HG03060 (cell line): ENCODE measurements around the gene SLC24A3.

Experiments used
- ATAC-seq: cut with Tn5 transposase; IDR thresholded peaks from one replicate; pipeline ENCODE4 v1.9.1; 2021; ENCODE audit warnings: low read depth, moderate number of reproducible peaks; ENCODE audit not compliant: unreplicated experiment

Gene SLC24A3

DNA sequence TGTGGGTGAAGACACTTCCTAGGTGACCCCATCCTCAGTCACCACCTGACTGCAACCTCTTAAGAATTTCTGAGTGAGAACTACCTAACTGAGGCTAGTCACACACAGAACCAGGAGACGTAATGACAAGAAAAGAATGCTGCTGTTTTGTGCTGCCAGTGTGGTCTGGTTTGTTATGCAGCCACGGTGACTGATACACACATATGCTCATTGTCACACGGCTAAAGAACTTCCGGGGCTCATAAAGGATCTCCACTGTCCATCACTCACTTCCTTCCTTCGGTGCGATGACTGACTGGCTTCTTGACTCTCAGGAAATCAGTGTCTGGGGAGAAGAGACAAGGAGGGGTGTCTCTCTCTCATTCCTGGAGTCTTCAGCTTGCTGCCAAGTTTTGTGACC lies 88.0 kb downstream of the SLC24A3 start:
- ATAC-seq = no peak

DNA sequence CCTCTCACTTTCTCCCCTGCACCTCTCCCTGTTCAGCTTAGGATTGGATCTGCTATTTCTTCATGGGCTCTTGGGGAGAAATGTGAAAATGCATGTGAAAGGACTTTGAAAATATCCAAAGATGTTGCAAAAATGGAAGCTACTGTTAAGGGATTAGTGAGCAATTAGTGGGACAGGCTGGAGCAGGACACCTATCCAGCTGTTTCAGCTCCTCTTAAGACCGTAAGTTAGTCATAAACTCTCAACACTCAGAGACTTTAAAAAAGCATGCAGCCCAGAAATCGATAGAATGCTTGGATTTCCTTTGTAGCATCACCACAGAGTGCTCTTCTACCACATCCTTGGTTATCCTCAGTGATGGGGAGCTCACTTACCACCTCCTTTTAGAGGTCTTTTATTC lies 88.7 kb downstream of the SLC24A3 start:
- no peak for ATAC-seq

DNA sequence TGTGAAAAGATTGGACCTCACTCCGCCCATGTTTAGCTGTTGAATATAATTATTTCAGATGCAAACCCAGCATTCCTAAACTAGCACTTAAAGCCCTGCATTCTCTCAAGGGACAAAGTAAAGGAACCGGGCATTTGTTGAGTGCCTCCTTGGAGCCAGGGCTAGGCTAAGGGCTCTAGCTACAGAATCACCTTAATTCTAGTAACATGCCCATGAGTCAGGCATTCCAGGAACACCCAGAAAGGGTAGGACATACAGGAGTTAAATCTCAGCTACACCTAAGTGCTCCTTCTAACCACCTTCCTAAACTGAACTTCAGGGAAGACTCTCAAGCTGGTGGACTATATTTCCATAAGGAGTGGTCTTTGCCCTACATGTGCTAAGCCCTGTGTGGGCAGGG lies 89.4 kb downstream of the SLC24A3 start:
- ATAC-seq = no peak

DNA sequence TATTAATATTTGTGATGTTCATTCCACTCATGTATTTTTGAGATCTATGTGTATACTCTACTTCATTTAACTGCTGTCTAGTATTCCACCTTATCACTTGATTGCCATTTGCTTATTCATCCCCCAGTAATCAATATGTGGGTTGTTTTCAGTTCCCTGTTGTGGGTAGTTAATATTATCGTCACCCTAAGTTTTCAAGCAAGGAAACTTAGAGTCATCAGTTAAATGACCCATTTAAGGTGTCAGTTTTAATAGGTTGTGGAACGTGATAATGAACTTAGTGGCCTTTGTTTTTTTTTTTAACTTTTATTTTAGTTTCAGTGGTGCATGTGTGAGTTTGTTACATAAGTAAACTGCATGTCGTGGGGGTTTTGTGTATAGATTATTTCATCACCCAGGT lies 90.3 kb downstream of the SLC24A3 start:
- no peak for ATAC-seq

DNA sequence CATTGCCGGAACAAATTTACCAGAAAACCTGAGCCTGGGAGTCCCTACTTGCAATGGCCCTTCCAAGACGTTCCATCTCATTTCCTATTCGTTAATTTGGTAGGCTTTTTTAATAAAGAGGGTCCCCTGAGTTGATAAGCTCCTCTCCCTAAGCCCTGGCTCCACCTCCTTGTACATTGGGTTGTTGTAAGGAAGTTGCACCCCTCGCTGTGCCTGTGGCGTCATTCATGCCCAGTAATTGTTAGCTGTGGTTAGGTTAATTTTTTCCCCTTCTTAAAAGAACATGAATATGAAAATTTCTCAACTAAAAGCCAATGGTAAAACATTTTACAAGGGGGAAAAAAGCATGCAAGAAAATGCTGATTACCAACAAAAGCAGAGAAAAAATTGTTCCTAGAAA lies 91.9 kb downstream of the SLC24A3 start:
- ATAC-seq = no peak

DNA sequence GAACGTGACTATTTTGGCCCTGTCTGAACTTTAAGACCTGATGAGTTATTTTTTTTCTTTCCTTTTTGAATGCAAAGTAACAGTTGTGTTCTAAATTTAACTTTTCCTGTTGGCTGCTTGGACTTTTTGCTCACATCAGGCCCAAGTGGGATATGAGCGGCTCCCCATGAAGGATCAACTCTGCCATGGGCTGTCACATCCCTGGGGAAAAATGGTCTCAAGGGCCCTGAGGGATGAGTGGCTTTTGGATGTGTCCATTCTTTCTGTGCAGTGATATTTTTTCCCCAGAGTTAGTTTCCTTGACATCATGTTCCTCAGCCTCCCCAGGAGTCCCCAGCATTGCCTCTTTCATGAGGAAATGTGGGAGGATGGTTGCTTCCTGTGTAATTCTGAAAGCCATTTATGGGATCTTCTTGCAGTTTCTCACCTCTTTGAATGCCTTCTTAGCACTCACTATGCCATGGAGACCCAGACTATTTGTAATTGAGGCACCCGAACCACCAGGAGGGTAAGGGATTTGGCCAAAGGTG lies 92.5 kb downstream of the SLC24A3 start:
- no peak for ATAC-seq

DNA sequence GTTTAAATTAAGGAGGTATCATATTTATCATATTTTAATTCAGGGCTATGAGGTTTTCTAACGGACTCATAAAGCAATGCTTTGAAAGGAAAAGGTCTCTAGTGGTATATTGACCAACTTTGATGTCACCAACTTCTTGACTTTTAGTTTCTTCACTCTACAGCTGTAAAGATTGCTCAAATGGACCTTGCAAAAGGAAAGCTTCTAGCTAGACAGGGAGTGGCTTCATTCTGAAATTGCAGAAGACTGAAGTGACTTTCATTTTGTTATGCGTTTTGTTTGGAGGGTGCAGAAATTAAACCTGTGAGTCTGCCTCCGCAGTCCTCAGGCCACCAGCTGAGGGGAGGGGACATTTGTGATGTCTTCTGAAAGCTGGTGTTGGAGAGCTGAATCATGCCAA lies 95.7 kb downstream of the SLC24A3 start:
- no peak for ATAC-seq

DNA sequence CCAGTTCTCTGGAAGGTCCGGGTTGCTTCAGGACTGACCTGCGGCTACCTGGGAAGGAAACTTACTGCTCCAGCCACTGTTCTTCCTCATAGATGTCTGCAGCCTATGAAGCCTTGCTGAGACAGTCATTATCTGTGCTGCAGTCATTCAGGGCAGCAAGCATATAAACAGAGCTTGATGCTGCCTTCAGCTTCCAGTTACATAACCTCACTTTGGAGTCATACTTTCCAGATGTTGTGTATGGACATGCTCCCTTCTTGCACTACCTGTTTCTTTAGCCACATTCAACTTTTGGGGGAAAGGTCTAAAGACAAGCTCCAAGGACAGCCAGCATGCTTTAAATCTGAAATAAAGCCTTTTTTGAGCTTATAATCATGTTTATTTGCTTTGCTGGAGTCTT lies 98.1 kb downstream of the SLC24A3 start:
- no peak for ATAC-seq

DNA sequence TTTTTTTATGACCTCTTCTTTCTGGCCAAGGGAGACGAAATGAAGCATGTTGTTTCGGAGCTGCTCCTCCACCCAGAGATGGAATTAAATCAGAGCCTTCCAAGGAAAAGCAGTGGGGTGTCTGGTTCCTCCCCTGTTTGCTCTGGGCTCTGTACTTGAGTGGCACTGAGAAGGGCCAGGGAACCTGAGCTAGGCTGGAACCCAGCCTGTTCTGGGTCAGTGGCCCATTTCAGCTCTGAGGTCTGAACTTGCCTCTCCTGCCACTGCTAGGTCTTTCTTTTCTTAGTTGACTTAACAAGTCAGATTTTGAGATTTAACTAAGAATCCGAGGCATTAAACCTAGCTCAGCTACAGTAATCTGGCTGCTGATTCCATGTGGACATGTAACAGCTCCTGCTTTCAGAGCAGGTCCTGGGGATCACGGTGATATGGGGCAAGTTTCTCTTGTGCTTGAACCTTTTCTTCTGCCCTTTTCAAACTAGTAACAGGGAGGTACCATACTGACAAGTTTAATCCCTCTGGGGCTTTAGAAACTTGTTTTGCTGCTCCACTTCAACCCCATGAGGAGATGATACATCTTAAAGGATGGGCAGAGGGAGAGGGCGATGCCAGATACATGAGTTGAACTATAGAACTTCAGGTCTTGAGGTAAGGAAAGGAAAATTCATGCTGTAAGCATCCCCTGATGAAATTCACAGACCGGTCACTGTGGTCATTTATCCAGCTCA lies 101.1 kb downstream of the SLC24A3 start:
- ATAC-seq = no peak

DNA sequence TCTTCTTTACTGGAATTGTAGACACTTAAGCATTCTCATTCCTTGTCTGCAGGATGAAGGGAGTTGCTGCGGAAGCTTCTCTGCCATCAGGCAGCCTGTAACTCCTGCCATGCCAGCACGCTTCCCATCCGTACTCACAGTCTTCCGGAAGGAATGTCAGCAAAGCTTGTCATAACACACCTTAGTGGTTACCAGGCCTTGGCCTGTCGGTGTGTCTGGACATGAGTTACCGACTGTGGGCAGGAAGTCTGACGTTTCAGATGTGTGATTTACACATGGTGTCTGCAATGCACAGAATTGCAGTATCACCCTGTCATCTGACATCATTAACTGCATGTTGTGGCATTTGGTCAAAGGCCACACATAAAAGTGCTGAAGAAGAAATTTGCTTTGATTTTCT lies 102.2 kb downstream of the SLC24A3 start:
- ATAC-seq = no peak

DNA sequence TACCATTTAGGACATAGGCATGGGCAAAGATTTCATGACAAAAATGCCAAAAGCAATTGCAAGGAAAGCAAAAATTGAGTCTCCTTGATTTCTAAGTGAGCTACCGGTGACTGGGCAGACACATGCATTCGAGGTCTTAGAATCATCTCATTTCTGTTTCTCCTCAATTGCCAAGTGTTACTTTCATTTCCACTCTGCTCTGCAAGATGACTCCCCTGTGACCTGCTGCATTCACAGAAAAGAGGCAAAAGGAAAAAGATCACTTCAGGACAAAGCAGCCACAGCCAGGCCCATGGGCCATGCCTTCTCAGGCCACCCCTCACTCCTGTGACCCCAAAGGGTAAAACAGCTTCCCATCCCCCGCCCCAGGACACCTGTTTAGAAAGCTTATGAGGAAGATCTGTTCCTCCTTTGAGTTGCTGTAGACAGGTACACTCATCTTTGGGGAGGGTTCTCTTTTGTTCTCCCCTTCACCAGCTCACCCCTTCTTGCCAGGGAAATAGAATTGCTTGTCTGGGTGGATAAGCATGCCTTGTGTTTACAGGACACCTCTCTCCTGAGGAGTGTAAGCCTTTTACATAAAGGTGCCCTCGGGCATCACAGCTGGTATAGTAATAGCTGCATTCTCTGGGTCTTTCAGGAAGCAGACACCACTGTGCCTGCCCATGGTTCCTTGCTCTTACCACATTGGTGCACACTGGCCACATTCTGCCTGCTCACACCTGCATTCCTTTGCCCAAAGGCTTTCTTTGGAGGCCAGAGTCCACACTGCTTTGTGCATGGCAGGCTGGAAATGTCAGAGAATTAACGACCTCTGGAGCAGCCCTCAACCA lies 105.0 kb downstream of the SLC24A3 start:
- ATAC-seq = no peak

DNA sequence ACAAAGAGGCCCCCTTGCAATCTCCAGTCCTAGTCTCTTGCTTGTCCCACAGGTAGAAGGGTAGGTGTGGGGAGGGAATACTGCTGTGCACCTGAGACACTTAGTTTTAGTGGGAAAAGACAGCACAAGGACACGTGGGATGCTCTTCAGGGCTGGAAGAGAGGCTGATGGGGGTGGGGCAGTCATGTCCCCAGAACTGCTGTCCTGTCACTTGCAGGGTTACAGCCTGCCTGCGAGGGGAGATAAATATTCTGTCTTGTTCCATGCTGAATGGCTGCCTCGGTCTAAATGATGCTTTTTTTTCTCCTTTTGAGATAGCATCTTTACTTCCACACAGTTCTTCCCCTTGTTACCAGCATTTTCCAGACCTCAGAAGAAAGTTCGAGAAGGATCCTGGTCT lies 106.2 kb downstream of the SLC24A3 start:
- ATAC-seq = no peak

DNA sequence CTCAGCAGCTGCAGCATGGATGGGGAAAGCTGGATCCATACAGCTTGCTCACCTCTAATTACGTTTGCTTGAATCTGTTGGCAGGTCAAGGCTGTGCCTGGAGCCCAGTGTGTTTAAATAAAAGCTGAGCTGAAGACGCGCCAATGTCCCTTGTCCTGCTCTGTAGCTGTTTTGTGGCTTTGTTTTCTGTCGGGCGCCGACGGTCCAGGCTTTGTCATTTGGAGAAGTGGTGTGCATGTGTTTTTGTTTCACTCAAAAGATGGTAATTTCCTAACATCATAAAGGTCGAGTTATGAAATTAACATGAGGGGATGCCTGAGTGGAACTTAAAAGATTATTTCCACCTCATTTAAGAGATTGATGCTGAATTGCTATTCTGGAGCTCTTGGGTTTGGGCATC lies 107.6 kb downstream of the SLC24A3 start:
- ATAC-seq = no peak

DNA sequence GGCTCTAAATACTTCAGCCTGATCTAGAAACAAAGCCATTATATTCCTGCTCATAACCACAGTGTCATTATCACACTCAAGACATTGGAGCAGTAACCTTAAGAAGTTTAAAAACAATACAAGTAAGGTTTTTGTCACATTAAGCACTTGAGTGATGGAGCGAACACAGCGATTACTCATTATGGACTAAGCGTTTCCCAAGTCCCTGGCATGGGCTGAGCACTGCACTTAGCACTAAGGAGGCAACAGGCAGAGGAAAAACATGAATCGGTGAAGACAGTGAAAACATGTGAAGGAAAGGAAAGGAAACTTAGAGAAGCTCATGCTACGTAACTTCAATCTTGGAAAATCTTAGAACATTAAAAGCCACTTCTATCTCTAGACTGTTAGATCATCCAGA lies 108.7 kb downstream of the SLC24A3 start:
- ATAC-seq = no peak

DNA sequence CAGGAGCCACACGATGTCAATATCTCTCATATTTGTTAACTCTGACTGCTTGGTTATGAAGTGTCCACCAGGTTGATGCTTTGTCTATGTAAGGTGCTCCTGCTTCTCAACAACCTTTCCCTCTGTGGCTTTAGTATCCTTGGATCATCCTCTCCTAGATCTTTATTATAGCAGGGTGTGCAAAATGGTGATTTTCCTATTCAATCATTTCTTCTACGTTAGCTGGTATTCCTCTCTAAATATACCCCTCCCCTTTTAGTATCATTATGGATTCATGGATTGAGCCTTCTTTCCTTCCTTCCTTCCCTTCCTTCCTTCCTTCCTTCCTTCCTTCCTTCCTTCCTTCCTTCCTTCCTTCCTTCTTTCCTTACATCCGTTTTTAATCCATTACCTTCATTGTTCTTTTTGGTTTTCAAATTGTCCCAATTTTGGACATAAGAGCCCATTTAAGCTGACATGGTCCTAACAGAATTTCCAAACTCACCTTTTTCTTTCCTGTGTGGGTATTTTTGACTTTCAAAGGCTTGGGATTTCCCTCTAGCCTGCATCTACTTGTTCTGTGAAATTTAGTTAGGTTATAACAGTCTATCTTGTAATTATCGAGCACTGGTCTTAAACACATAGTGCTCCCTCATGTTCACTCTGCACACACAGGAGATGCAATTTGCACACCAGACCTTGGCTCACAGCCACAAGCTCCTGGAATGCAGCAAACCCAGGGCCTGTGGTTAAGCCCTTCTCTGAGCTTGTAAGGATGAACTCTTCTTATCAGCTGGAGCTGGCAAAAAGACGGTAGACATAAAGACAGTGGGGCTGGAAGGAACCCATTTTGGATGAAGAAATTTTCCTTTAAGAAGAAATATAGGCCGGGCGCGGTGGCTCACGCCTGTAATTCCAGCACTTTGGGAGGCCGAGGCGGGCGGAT lies 109.9 kb downstream of the SLC24A3 start:
- ATAC-seq = no peak

DNA sequence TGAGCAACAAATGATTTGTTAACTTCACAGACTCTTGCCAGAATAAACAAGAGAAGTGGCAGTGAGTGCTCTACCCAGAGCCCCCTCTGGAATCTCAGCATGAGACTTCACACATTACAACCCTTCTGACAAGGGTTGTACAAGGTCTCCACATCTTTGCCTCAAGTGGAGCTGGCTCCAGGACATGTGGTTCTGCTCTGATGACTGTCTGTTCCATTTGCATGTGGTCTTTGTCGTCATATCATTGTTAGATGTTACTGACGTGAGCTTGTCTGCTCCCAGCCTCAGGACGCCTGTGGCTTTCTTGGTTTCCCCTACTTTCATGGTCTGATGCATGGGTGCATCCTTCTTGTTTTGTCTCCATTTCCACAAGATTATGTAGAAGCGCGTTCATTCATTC lies 115.0 kb downstream of the SLC24A3 start:
- ATAC-seq = no peak

DNA sequence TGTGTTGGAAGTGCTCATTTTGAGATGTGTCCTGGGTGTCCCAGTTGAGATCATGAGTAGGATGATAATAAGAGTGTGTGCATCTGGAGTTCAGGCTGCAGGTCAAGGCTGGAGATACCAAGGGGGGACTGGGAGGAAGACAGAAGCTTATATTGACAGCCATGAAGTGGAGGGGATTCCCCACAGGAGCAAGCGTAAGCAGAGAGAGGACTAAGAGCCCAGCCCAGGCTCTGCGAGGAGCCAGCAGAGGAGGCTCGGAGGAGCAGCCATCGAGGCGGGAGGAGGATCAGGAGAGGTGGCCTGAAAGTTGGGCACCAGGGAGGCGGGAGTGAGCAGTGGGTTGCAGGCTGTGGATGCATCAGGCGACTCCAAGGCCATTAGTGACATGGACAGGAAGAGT lies 116.2 kb downstream of the SLC24A3 start:
- no peak for ATAC-seq

DNA sequence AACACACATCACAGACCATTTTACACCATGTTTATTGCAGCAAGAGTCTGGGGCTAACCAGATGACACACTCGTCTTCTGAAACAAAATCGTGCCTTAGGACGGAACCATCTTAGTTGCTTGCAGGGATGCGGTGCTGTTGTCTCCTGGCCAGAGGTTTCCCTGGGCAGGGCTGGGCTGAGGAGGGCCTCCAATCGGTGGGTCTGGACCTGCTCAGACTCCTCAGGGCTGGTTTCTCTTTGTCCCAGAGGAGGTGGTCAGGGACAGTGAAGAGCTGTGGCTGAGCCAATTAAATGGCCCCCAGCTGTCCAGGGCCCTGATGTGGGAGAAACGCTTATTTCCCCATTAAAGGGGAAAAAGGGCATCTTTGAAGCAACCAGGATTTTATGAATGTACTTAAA lies 117.6 kb downstream of the SLC24A3 start:
- no peak for ATAC-seq

DNA sequence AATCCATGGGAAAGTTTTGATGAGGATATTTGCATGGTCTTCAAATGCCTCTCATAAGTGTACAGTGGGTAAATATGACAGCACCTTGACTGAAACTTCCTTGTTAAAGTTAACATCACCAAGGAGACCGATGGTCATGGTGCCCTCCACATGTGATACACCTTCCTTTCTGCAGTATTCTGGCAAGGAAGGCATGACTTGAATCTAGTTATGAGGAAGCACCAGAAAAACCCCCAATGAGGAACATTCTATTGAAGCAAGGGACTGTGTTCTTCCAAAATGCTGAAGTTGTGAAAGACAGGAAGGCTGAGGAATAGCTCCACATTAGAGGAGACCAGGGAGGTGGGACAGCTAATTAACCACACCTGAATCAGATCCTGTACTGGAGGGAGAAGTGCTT lies 118.3 kb downstream of the SLC24A3 start:
- no peak for ATAC-seq

DNA sequence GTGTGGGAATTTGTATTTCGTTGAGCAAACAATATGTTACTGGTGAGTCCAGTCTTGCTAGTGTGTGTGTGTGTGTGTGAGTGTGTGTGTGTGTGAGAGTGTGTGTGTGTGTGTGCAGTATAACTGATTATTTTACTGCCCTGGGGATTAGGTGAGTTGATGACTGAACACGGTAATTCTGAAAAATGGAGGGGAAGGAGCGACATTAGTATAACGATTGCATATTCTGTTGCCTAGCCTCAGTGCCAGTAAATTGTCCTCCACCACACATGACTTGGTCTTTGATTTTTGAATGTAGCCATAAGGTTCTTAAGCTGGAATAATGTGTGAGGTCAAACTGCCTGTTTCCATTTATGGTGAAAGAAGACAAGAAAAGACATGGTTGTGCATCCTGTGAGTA lies 121.1 kb downstream of the SLC24A3 start:
- ATAC-seq = no peak

DNA sequence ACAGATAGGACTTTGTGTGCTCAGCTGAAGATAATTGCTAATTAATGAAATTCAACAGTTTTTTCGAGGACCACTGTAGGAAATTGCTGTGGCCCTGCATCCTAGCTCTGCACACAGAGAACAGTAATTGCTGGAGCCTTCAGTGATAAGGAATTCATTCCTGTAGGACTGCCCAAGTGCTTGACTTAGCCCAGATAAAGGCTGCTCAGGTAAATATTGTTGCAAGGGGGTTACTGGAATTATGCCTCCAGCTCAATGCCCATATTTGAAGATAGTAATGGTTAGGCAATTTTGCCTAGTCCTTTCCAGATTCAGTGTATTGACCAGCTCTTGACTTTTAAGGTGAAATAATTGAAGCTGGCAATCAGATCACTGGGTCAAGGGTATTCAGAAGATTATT lies 122.9 kb downstream of the SLC24A3 start:
- ATAC-seq = no peak
